Fibroblast of the aortic adventitia (primary cell): ENCODE measurements around the gene COL18A1. TPM values are rescaled to one million over a fixed set of nuclear protein-coding genes. Genes with fewer than 3 reads are reported as not detected.

Experiments used
- DNase-seq: peaks from one replicate; pipeline ENCODE4 v3.0.0-alpha.2; 2010; ENCODE audit warnings: low read depth
- H3K4me3 ChIP-seq: 2 replicates; pipeline ENCODE4 v1.5.1; 2011; ENCODE audit warnings: low read depth, mild to moderate bottlenecking, control low read depth, low read length, moderate library complexity
- total RNA-seq: library from RNA; depleted of rRNA; stranded (reverse); fragments of >200 nt; gene quantifications from 2 replicates; pipeline ENCODE4 v1.2.3, GENCODE V29; 2012; ENCODE audit warnings: low replicate concordance
- TF ChIP-seq, protein P1 (sequence below): IDR thresholded peaks from 2 replicates; pipeline ENCODE4 v1.5.1; 2011; ENCODE audit warnings: mild to moderate bottlenecking, low read length, control low read depth, inconsistent platforms; ENCODE audit not compliant: insufficient read depth

COL18A1 gene
- total RNA-seq, 1 donor, result 57.9 TPM

DNA sequence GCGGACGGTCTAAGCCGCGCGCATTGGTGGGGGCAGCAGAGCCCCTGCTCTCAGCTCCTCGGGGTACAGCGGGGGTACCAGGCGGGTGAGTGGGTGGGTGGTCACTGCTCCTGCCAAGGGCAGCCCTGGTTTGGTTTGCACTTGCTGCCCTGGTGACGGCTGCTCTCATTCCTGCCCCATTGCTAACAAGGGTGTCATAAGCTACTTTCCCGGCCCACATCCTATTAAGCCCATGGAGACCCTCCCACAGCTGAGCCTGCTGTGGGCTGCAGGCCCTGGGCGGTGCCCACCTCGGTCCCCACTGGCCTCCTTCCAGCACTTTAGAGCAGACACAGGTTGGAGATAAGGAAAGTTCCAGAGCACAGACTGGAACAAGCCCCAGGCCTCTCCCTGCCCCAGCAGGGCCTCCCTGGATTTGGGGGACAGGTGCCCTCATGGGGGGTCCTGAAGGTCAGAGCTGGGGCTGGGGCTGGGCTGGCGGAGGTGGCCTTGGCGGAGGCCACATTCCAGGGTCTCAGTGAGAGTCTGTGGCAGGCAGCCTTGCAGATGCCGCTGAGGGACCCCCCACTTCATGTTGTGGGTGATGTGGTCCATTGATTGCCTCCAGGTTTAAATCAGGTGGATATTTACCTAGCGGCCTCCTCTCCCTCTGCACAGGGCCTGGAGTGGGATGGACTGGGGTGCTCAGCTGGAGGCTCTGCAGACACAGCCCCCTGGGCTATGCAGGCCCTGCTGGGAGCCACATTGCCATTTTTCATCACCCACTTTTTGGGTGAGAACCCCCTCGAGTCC, 27.0 kb downstream of the COL18A1 start:
- peak; percentile 11 for DNase-seq
- TF ChIP-seq, protein P1, sequence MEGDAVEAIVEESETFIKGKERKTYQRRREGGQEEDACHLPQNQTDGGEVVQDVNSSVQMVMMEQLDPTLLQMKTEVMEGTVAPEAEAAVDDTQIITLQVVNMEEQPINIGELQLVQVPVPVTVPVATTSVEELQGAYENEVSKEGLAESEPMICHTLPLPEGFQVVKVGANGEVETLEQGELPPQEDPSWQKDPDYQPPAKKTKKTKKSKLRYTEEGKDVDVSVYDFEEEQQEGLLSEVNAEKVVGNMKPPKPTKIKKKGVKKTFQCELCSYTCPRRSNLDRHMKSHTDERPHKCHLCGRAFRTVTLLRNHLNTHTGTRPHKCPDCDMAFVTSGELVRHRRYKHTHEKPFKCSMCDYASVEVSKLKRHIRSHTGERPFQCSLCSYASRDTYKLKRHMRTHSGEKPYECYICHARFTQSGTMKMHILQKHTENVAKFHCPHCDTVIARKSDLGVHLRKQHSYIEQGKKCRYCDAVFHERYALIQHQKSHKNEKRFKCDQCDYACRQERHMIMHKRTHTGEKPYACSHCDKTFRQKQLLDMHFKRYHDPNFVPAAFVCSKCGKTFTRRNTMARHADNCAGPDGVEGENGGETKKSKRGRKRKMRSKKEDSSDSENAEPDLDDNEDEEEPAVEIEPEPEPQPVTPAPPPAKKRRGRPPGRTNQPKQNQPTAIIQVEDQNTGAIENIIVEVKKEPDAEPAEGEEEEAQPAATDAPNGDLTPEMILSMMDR, result no peak
- no peak overlapping the region for H3K4me3 ChIP-seq

DNA sequence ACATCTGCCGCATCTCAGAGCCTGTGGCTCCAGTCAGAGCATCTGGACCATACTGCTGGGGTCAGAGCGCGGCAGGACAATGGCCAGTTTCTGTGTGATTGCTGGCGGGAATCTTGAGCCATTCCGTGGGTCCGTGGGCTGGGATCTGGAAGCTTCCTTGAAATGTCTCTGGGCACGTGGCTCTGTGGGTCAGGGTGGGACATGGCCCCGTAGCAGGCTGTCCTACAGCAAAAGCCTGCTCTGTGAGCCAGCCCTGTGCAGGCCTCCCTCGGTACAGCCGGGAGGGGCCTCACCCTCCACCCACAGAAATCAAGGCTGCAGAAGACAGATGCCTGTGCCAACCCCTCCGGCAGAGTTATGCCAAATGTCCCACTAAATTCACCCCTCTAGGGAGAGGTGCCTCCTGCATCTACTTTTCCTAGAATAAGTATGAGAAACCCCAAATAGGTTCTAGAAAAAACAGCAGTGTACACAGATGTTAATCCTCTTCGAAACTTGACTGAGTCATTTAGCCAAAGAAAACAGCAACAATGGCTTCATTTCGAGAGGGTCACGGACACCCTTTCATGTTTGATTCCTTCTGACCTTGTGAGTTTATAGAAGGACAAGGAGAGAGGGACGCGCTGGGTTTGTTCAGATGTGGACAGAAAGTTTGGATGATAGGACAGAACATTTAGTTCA, 27.8 kb downstream of the COL18A1 start:
- H3K4me3 ChIP-seq, result no peak overlapping the region
- TF ChIP-seq, protein P1, result no peak
- DNase-seq, result peak; percentile 63

DNA sequence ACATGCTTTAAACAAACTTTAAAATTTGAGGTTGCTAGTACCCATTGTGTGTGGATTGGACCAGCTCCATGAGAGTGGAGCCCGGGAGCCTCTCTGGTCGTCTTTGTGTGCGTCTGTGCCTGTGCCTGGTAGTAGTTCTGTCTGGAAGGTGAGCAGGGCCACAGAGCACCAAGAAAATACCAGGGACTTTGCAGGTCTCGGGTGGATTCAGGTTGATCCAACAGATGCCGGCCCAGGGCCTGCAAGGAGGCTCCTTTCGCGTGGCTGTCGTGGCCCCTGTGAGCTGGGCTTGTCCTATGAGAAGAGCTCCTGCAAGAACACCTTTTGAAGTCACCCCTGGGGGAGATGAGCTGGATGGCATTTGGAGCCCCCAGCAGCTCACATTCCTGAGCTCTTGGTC, 28.3 kb downstream of the COL18A1 start:
- TF ChIP-seq, protein P1, result no peak
- no peak for DNase-seq
- no peak overlapping the region for H3K4me3 ChIP-seq

DNA sequence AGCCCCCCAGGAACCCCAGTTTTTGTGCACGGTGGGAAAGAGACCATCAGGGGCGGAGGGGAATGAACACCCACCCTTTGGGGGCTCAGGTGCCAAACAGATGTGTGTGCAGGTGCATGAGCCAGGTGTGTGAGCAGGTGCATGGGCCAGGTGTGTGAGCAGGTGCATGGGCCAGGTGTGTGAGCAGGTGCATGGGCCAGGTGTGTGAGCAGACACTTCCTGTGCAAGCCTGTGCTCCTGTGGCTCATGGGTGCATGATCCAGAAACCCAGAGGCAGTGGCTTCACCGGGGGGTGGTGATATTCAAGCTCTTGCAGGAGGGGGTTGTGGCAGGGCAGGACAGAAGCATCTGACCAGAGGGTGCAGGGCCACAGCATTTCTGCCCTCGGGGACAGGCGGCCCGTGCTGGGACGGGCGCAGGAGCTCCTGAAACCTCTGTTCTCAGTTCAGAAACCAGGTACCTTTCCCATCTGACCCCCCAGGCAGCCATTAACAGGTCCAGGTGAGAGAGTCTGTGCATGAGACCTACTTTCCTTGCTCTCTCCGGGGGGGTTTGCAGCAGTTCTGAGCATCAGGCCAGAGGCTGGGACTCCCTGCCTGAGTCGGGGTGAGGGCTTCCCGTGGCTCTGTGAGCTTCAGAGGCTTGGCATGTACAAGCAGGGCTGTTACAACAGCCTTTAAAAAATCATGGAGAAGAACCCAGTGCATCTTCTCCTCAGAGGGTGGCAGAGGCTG, 29.1 kb downstream of the COL18A1 start:
- DNase-seq, result no peak
- TF ChIP-seq, protein P1, result no peak
- H3K4me3 ChIP-seq, result no peak overlapping the region

DNA sequence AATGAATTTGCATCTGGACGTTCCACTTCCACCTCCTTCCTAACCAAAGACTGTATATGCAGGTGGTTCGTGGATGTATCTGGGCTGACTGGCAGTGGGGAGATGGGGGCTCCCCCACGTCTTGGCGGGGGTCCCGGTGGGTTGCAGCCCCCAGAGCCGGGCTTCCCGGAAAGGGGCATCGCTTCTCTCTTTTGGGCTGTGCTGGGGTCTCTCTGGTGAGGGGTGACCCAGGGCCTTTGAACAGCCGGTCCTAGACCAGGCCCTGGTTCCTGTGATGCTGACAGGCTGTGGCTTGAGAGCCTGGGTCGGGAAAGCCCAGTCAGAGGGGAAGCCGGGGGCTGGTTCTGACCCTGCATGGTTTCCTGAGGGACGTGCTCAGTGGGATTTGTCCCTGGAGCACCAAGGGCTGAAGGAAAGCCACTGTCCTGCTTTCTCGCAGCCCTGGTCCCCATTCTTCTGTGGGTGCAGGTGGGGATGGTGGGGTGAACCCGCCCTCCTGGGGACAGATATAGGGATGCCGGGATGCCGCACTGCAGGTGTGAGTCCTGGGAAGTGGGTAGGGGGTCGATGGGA, 29.8 kb downstream of the COL18A1 start:
- no peak overlapping the region for H3K4me3 ChIP-seq
- TF ChIP-seq, protein P1, result no peak
- no peak for DNase-seq

DNA sequence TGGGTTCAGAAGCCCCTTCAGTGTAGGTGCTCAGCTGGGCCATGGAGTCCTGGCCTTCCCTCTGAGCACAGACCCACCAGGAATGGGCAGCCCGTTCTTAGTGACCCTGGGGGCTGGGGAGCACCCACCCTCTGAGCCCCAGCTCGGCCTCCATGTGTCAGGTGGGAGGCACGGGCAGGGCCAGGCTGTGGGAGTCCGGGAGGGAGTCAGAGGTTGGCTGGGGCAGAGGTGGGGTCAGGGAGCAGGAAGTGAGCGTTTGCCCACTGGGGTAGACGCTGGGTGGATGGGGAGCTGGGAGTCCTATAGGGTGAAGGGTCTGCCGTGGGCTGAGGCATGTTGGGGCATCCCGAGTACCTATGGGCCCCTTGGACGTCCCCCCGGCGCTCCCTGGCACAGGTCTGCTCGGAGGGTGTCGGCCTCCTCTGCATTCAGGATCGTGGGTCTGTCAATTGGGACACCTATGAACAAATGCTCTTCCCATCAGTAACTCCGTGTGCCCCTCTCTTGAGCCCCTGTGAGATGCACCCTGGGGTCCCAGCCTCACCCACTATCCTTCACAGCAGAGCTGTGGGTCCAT, 30.5 kb downstream of the COL18A1 start:
- no peak overlapping the region for H3K4me3 ChIP-seq

More for the DNA sequence above, 30.5 kb downstream of the COL18A1 start:
- no peak for DNase-seq
- TF ChIP-seq, protein P1, result no peak
